HTERT RPE-1 (cell line): Measurements from ENCODE around the gene BTLA.
"Not testable (repeated sequence)": the region's sequence is repeated elsewhere in the genome, so short reads cannot be mapped to it uniquely, and the experiment has no call there.

Experiments used
- in situ Hi-C: fragments of 300-500 bp; cut with MboI; formaldehyde crosslinking; loops from 4 replicates; pipeline ENCODE4 v1.14.3; 2020; ENCODE audit warnings: low sequenced_read_pairs

Gene BTLA

DNA sequence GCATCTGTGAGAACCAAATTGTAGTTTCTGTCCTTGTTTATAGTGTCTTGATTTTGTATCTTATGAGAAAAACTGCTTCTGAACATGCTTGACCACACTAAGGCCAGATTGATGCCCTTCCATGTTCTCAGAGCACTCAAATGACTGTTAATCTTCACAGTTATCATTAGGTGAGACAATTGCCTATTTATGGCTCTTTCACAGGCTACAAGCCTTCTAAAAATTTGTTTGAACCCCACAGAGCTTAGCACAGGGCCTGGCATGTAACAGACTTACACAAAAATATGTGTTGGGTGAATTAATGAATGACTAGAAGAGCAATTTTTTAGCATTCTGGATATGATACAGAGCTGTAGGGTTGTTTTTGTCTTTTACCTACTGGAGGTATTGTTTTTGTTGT, 43.1 kb downstream of the BTLA start:
- in situ Hi-C loops: no loop called here

DNA sequence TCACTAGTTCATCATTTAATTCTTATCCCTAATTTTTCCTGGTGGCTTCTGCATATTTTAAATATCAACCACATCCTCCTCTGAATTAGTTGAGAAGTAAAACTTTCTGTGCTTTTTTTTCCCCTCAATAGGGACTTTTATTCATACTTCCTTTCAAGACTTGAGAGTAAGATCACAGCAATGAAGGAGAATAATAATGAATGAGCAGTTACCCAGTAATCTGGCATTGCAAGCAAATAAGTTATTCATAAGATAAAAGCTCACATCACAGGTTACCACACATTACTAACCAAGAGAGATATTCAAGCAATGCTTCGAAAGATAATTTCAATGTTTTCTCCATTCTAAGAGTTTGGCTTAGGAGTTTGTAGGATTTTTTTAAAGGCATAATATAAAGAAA, 50.3 kb downstream of the BTLA start:
- in situ Hi-C loops: no loop called here

DNA sequence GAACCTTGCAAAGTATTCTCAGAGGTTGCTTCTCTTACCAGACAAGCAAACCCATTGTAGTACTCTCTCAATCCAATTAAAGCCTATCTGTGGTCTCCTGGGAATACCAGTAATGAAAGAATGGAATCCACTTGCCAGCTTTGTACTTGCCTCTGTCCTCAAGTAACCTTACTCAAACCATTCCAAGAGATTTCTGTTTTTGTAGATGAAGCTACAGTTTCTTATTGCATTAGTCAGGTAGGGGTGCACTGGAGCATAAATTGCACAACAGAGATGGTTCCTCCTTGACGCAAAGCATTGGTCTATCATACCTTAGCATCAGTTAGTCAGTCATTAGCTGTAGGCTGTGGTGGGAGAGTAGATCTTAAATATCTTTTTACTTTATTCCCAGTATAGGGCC, 52.9 kb downstream of the BTLA start:
- in situ Hi-C loops: no loop called here

DNA sequence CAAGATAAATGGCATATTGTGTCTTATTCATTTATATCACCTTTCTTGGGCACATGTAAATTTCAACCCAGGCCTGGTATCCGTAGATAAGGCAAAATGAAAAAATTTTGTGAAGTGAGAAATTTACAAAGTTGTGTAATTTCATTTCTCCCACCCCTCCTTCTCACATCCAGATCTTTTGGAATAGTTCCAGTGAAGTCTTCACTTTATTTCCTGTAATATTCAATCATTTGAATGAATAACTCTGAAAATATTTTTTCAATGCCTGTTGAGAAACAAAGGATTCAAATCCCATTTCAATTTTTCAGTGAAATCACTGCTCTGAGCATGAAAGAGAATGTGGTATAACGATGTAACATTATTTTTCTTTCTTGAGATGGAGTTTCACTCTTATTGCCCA, 53.4 kb downstream of the BTLA start:
- in situ Hi-C loops: no loop called here

DNA sequence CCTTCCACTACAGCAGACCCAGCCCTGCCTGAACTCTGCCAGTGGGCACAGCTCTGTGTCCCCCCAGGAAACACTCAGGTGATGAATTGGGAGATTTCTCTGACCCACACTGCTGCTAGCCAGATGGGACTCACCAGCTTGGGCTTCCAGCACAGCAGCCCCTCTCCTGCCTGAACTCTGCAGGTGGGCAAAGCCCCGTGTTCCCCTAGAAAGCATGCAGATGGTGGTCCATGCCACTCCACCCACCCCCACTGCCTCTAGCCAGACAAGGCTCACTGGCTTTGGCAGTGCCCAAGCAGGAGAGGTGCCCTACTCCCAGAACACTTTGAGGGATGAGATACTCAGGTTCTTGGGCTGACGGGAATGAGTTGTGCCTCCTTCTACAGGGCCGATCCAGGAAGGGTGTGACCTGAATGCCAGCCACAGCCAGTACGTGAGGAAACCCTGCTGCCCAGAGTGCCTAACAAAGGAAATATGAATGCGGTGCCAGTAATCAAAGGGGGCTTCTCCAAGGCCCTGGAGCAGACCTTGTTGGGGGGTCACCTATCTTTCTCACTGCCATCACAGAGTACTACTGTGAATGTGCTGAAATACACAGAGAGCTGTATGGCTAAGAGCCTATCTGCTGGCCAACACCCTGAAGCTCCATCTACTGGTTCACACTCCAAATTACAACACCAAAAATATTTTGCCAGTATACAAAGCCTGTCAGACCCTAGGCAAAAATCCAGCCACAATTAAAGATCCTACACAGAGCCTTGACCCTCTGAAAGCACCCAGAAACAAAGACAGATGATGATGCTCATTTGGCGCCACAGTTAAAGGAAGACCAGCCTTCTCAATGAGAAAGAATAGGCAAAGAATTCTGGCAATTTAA, 61.9 kb downstream of the BTLA start:
- in situ Hi-C loops: no loop called here

DNA sequence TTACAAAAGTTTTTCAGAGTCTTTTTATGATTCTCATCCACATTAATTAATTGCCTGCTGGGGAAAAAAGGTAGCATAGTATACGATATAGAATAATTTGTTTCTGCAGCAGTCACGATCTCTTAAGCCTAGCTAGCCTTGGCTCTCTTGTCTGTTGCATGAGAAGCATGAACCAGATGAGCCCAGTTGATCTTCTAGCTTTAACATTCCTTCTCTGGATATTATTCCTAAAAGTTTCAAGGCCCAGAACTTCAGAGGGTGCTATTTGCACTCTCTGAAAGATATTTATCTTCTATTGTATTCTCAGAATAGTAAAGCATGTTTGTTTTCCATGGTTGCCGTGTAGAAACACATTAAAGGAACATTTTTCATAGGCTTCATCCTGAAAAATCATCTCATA, 69.3 kb downstream of the BTLA start:
- in situ Hi-C loops: no loop called here

DNA sequence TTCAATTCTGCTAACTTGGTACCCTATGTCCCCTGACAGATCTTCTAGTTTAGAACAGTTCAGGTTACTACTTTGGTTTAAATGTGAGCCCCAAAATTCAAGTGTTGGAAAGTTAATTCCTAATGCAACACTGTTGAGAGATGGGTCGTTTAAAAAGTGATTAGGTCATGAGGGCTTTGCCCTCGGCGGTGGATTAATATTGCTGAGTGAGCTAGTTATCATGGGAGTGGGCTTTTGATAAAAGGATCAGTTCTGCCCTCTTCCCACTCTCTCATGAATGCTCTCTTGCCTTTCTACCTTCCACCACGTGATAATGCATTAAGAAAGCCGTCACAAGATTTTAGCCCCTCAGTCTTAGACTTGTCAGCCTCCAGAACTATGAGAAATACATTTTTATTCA, 72.1 kb downstream of the BTLA start:
- in situ Hi-C loops: no loop called here

DNA sequence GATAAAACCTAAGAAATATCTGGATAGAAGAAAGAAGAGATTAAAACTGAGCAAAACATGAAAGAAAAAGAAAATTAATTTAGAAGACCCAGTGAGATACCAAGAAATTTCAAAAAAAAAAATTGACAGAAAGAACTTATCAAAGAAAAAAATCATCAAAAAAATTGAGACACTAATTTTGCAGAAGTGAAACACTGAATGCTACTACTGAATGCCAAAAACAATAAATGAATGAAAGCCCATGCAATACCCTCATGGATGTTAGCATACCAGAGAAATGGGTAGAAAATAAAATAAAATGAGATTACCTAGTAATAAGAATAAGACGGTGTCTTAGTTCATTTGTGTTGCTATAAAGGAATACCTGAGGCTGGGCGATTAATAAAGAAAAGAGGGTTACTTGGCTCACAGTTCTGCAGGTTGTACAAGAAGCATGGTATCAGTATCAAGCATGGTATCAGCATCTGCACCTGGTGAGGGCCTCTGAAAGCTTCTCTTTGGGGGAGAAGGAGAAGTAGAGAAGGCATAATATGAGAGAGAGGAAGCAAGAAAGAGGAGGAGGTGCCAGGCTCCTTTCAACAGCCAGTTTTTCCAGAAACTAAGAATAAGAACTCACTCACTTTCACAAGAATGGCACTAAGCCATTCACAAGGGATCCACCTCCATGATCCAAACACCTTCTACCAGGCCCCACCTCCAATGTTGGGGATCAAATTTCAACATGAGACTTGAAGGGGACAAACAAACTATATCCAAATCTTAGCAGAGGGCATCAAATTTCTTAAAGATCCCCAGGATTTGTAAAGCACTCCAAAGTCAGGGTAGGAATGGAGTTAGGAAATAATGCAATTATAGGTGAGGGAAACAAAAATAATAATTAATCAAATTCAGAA, 73.2 kb downstream of the BTLA start:
- in situ Hi-C loops: no loop called here

DNA sequence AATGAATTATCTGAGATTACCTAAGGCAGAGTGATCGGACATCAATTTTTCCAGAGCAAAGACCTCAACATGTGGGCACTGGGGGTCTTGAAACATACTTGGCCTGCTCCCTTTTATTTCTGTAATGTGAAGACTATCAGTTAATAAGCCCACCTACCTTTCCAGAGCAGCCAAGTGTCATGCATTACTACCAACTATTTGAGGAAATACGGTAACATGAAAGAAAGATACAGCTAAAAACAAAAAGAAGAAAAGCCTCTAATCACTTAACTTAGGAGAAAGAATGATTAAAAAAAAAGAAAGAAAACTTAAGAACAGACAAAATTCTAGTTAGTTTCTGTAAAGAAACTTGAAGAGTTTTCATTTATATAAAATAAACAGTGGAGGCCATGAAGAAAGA, 73.9 kb downstream of the BTLA start:
- in situ Hi-C loops: no loop called here

DNA sequence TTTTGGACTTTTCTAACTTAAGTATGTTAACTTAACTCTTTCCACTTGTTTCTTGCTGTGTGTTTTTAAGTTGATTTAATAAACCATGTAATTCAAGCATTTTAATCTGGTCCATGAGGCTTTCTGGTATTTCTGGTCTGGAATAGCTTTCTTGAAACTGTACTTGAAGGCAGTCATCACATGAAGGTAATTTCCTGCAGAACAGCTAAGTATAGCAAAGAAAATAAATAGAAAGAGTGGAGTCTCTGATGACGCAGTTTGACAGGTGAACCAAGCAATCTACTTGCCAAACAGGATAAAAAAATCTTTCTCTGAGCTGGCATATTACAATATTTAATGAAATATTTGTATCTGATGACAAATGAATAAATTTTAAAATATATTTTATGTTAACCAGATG, 74.9 kb downstream of the BTLA start:
- in situ Hi-C loops: no loop called here

DNA sequence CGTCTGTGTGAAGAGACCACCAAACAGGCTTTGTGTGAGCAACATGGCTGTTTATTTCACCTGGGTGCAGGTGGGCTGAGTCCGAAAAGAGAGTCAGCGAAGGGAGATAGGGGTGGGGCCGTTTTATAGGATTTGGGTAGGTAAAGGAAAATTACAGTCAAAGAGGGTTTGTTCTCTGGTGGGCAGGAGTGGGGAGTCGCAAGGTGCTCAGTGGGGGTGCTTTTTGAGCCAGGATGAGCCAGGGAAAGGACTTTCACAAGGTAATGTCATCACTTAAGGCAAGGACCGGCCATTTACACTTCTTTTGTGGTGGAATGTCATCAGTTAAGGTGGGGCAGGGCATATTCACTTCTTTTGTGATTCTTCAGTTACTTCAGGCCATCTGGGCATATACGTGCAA, 76.4 kb downstream of the BTLA start:
- in situ Hi-C loops: not testable (repeated sequence)

DNA sequence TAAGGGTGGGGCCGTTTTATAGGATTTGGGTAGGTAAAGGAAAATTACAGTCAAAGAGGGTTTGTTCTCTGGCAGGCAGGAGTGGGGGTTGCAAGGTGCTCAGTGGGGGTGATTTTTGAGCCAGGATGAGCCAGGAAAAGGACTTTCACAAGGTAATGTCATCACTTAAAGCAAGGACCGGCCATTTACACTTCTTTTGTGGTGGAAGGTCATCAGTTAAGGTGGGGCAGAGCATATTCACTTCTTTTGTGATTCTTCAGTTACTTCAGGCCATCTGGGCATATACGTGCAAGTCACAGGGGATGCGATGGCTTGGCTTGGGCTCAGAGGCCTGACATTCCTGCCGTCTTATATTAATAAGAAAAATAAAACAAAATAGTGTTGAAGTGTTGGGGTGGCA, 80.7 kb downstream of the BTLA start:
- in situ Hi-C loops: not testable (repeated sequence)

DNA sequence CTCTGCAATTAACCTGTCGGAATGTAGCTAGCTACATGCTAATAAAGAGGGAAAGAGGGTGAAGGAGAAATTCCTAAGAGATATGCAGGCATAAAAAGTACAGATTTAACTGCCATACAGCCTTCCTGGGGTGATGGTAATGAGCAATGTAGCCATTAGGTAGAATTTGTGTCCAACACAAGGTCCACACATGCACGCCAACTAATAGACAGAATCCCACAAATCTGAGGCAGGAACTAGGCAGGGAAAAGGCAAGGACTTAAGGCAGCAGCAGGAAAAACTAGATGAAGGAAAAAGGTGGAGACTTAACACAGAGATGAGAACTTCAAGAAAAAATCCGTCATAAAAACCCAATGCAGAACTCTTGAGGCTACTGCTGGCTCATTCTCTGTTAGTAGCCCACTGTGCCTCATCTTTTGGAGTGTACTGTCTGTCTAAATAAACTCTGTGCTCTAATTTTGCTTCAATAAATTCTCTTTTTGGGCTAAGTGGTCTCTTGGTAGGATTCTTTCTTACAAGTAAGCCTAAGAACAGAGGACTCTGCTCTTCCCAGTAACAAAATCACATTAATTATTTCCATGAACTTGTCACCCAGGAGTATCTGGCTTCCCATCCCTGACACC, 81.5 kb downstream of the BTLA start:
- in situ Hi-C loops: no loop called here

DNA sequence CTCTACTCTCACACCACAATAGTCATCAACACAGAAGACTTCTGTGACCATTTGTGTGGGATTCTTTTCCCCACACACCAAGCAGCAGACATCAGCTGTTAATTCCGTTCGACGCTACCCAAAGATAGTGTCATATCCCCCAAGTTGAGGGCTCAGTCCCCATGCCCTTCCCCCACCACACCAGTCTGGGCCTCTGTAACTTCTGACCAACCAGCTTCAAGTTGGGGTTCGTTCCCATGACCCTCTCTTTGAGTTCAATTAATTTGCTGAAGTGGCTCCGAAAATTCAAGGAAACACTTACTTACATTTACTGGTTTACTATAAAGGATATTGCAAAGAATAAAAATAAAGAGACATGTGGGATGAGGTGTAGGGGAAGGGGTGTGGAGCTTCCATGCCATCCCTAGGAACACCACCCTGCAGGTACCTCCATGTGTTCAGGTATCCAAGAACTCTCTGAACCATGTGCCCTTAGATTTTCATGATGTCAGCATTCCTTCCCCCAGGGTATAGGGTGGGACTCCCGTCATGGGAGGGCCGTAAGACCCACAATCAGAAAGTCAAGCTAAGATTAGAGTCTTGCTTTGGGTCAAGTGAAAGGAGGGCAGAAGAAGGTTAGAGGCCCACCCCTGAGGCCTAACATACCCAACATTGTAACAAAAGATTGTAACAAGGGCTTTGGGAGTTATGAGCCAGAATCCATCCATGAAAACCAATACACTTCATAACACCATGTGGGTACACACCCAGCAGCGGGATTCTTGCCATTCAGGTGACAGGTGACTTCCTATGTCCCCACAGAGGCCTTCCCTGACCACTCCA, 82.7 kb downstream of the BTLA start:
- in situ Hi-C loops: no loop called here

DNA sequence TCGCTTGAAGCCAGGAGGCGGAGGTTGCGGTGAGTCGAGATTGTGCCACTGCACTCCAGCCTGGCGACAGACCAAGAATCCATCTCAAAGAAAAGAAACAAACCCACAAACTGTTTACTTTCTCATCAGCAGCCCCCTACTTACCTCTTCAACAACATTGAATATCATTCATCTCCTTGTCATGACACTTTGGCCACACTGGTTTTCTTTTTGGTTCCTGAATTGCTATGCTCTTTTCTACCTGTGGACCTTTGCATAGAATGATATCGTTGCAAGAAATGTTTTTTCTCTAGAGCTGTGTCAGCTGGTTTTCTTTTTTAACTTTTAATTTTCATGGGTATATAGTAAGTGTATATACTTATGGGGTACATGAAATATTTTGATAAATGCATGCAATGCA, 83.9 kb downstream of the BTLA start:
- in situ Hi-C loops: no loop called here
